HEK293 (cell line): ENCODE data around the gene IGIP.

Experiments used
- GLI4 ChIP-seq: fragments of 450-650 bp; formaldehyde crosslinking; IDR thresholded peaks from 2 replicates; pipeline ENCODE4 v1.5.1; 2016; ENCODE audit warnings: missing biosample characterization, missing genetic modification characterization
- GLIS2 ChIP-seq: fragments of 450-650 bp; formaldehyde crosslinking; IDR thresholded peaks from 2 replicates; pipeline ENCODE4 v1.5.1; 2016; ENCODE audit warnings: missing biosample characterization, missing genetic modification characterization
- HOXC10 ChIP-seq: sonication (generic); formaldehyde crosslinking; IDR thresholded peaks from 2 replicates; pipeline ENCODE4 v1.8.1; 2023; ENCODE audit warnings: mild to moderate bottlenecking, missing genetic modification reagents
- REPIN1 ChIP-seq: fragments of 450-650 bp; formaldehyde crosslinking; IDR thresholded peaks from 2 replicates; pipeline ENCODE4 v1.5.1; 2017; ENCODE audit warnings: missing biosample characterization, missing genetic modification characterization, low read depth
- SETDB1 ChIP-seq: IDR thresholded peaks from one replicate; pipeline ENCODE4 v1.6.1; 2017; ENCODE audit warnings: mild to moderate bottlenecking, low read length, moderate library complexity, mixed read lengths; ENCODE audit not compliant: insufficient read length
- TCF7L2 ChIP-seq: IDR thresholded peaks from 2 replicates; pipeline ENCODE4 v1.6.1; 2011; ENCODE audit warnings: low read depth, mild to moderate bottlenecking, inconsistent platforms, low read length, moderate library complexity, borderline replicate concordance
- YY2 ChIP-seq: fragments of 450-650 bp; formaldehyde crosslinking; IDR thresholded peaks from 2 replicates; pipeline ENCODE4 v1.5.1; 2016; ENCODE audit warnings: missing biosample characterization, missing genetic modification characterization
- ZFP3 ChIP-seq: fragments of 450-650 bp; formaldehyde crosslinking; IDR thresholded peaks from 2 replicates; pipeline ENCODE4 v1.5.1; 2016; ENCODE audit warnings: low read depth, missing biosample characterization, missing genetic modification characterization
- ZNF138 ChIP-seq: fragments of 450-650 bp; formaldehyde crosslinking; IDR thresholded peaks from 2 replicates; pipeline ENCODE4 v1.5.1; 2016; ENCODE audit warnings: missing biosample characterization, missing genetic modification characterization, borderline replicate concordance
- ZNF174 ChIP-seq: fragments of 450-650 bp; formaldehyde crosslinking; IDR thresholded peaks from 2 replicates; pipeline ENCODE4 v1.5.0; 2017; ENCODE audit warnings: missing biosample characterization, mild to moderate bottlenecking, missing genetic modification characterization
- ZNF24 ChIP-seq: fragments of 450-650 bp; formaldehyde crosslinking; IDR thresholded peaks from 2 replicates; pipeline ENCODE4 v1.5.1; 2016; ENCODE audit warnings: missing biosample characterization, missing genetic modification characterization
- ZNF292 ChIP-seq: fragments of 450-650 bp; formaldehyde crosslinking; IDR thresholded peaks from 2 replicates; pipeline ENCODE4 v1.5.1; 2016; ENCODE audit warnings: low read depth, missing biosample characterization, missing genetic modification characterization, borderline replicate concordance
- ZNF311 ChIP-seq: fragments of 450-650 bp; formaldehyde crosslinking; IDR thresholded peaks from 2 replicates; pipeline ENCODE4 v1.5.1; 2017; ENCODE audit warnings: missing biosample characterization, missing genetic modification characterization, borderline replicate concordance
- ZNF391 ChIP-seq: fragments of 450-650 bp; formaldehyde crosslinking; IDR thresholded peaks from 2 replicates; pipeline ENCODE4 v1.5.1; 2016; ENCODE audit warnings: low read depth, missing biosample characterization, missing genetic modification characterization, borderline replicate concordance
- ZNF473 ChIP-seq: fragments of 450-650 bp; formaldehyde crosslinking; IDR thresholded peaks from 2 replicates; pipeline ENCODE4 v1.5.1; 2017; ENCODE audit warnings: missing biosample characterization, missing genetic modification characterization
- ZNF514 ChIP-seq: fragments of 450-650 bp; formaldehyde crosslinking; IDR thresholded peaks from 2 replicates; pipeline ENCODE4 v1.5.1; 2016; ENCODE audit warnings: missing biosample characterization, missing genetic modification characterization
- ZNF555 ChIP-seq: fragments of 450-650 bp; formaldehyde crosslinking; conservative IDR thresholded peaks from 2 replicates; pipeline ENCODE4 v1.5.1; 2017; ENCODE audit warnings: missing biosample characterization, mild to moderate bottlenecking, missing genetic modification characterization, inconsistent platforms
- ZNF558 ChIP-seq: fragments of 450-650 bp; formaldehyde crosslinking; IDR thresholded peaks from 2 replicates; pipeline ENCODE4 v1.5.1; 2016; ENCODE audit warnings: missing biosample characterization, missing genetic modification characterization
- ZNF561 ChIP-seq: fragments of 450-650 bp; IDR thresholded peaks from 2 replicates; pipeline ENCODE4 v1.5.1; 2018; ENCODE audit warnings: missing biosample characterization, missing genetic modification characterization, borderline replicate concordance
- ZNF623 ChIP-seq: fragments of 450-650 bp; formaldehyde crosslinking; IDR thresholded peaks from 2 replicates; pipeline ENCODE4 v1.5.1; 2016; ENCODE audit warnings: missing biosample characterization, missing genetic modification characterization
- ZNF626 ChIP-seq: fragments of 450-650 bp; sonication (Bioruptor Pico); formaldehyde crosslinking; IDR thresholded peaks from 2 replicates; pipeline ENCODE4 v1.5.1; 2018; ENCODE audit warnings: missing biosample characterization, missing genetic modification characterization, inconsistent platforms
- ZNF707 ChIP-seq: fragments of 450-650 bp; formaldehyde crosslinking; IDR thresholded peaks from 2 replicates; pipeline ENCODE4 v1.5.1; 2016; ENCODE audit warnings: missing biosample characterization, missing genetic modification characterization
- ZNF768 ChIP-seq: fragments of 450-650 bp; formaldehyde crosslinking; IDR thresholded peaks from 2 replicates; pipeline ENCODE4 v1.5.1; 2018; ENCODE audit warnings: missing biosample characterization, mild to moderate bottlenecking, missing genetic modification characterization
- ZNF830 ChIP-seq: fragments of 450-650 bp; IDR thresholded peaks from 2 replicates; pipeline ENCODE4 v1.5.0; 2018; ENCODE audit warnings: missing biosample characterization, missing genetic modification characterization, low read depth, mild to moderate bottlenecking, moderate library complexity
- ZNF837 ChIP-seq: fragments of 450-650 bp; formaldehyde crosslinking; IDR thresholded peaks from 2 replicates; pipeline ENCODE4 v1.5.1; 2016; ENCODE audit warnings: missing biosample characterization, missing genetic modification characterization
- TF ChIP-seq, protein P1 (sequence below): fragments of 450-650 bp; formaldehyde crosslinking; IDR thresholded peaks from 2 replicates; pipeline ENCODE4 v1.5.1; 2016; ENCODE audit warnings: missing biosample characterization, missing genetic modification characterization
- TF ChIP-seq, protein P2 (sequence below): IDR thresholded peaks from 2 replicates; pipeline ENCODE4 v1.6.1; 2011; ENCODE audit warnings: mild to moderate bottlenecking, low read depth, low read length, borderline replicate concordance
- TF ChIP-seq, protein P3 (sequence below): fragments of 450-650 bp; formaldehyde crosslinking; IDR thresholded peaks from 2 replicates; pipeline ENCODE4 v1.5.1; 2016; ENCODE audit warnings: missing biosample characterization, missing genetic modification characterization
- TF ChIP-seq, protein P4 (sequence below): fragments of 450-650 bp; formaldehyde crosslinking; IDR thresholded peaks from 2 replicates; pipeline ENCODE4 v1.5.1; 2016; ENCODE audit warnings: missing biosample characterization, missing genetic modification characterization
- TF ChIP-seq, protein P5 (sequence below): fragments of 450-650 bp; formaldehyde crosslinking; IDR thresholded peaks from 2 replicates; pipeline ENCODE4 v1.5.1; 2017; ENCODE audit warnings: missing biosample characterization, missing genetic modification characterization
- TF ChIP-seq, protein P6 (sequence below): fragments of 450-650 bp; formaldehyde crosslinking; IDR thresholded peaks from 2 replicates; pipeline ENCODE4 v1.5.1; 2017; ENCODE audit warnings: missing biosample characterization, missing genetic modification characterization
- TF ChIP-seq, protein P7 (sequence below): fragments of 450-650 bp; formaldehyde crosslinking; IDR thresholded peaks from 2 replicates; pipeline ENCODE4 v1.5.1; 2016; ENCODE audit warnings: missing biosample characterization, missing genetic modification characterization

The IGIP gene

DNA sequence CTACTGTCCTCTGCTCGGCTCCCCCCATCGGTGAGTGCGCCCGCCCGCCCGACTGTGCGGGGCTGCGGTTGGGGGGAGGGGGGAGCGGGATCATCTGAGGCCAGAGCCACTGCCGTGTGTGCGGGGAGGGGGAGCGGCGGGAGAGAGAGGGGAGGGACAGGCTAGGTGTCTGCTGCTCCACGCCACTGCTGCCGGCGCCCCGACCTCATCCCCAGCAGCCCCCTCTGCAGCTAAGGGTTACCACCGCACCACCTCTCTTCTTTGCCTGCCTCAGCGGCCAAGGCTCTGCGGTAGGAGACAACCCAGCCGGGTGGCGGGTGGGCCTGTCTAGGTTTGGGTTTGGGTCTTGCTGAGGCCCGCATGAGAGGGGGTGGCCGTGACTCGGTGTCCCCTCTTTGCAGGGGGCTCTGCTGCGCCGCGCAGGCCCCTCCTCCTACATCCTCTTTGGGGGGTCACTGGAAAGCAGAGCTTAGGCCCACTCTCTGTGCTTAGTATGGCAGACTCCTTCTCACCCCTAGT, 12.5 kb upstream of the IGIP start (continued):
- TF ChIP-seq, protein P1, sequence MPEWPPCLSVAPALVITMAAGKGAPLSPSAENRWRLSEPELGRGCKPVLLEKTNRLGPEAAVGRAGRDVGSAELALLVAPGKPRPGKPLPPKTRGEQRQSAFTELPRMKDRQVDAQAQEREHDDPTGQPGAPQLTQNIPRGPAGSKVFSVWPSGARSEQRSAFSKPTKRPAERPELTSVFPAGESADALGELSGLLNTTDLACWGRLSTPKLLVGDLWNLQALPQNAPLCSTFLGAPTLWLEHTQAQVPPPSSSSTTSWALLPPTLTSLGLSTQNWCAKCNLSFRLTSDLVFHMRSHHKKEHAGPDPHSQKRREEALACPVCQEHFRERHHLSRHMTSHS, result no peak
- TF ChIP-seq YY2 (tag by site-specific recombination) (no peak), SETDB1 (no peak), HOXC10 (CRISPR knock-in tag) (no peak), ZNF837 (tag by site-specific recombination) (no peak), ZNF292 (tag by site-specific recombination) (no peak), ZNF391 (no peak), ZNF174 (no peak), ZNF24 (tag by site-specific recombination) (no peak), ZNF555 (tag by site-specific recombination) (no peak), ZNF830 (tag by site-specific recombination) (no peak), ZNF473 (tag by site-specific recombination) (no peak), ZNF138 (tag by site-specific recombination) (no peak), ZNF558 (no peak), ZNF311 (tag by site-specific recombination) (no peak), ZNF768 (tag by site-specific recombination) (no peak), ZNF623 (tag by site-specific recombination) (no peak), ZNF561 (tag by site-specific recombination) (no peak), GLI4 (no peak), GLIS2 (tag by site-specific recombination) (peak; percentile 96), REPIN1 (tag by site-specific recombination) (0 out of 2 replicates have a peak, but pooled peaks have one; percentile 34), ZNF514 (tag by site-specific recombination) (no peak), ZNF707 (tag by site-specific recombination) (no peak), ZFP3 (tag by site-specific recombination) (no peak), TCF7L2 (no peak), ZNF626 (tag by site-specific recombination) (no peak)
- TF ChIP-seq, protein P2, sequence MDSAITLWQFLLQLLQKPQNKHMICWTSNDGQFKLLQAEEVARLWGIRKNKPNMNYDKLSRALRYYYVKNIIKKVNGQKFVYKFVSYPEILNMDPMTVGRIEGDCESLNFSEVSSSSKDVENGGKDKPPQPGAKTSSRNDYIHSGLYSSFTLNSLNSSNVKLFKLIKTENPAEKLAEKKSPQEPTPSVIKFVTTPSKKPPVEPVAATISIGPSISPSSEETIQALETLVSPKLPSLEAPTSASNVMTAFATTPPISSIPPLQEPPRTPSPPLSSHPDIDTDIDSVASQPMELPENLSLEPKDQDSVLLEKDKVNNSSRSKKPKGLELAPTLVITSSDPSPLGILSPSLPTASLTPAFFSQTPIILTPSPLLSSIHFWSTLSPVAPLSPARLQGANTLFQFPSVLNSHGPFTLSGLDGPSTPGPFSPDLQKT, result no peak
- TF ChIP-seq, protein P3, sequence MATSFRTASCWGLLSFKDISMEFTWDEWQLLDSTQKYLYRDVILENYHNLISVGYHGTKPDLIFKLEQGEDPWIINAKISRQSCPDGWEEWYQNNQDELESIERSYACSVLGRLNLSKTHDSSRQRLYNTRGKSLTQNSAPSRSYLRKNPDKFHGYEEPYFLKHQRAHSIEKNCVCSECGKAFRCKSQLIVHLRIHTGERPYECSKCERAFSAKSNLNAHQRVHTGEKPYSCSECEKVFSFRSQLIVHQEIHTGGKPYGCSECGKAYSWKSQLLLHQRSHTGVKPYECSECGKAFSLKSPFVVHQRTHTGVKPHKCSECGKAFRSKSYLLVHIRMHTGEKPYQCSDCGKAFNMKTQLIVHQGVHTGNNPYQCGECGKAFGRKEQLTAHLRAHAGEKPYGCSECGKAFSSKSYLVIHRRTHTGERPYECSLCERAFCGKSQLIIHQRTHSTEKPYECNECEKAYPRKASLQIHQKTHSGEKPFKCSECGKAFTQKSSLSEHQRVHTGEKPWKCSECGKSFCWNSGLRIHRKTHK (tag by site-specific recombination), result no peak
- TF ChIP-seq, protein P4, sequence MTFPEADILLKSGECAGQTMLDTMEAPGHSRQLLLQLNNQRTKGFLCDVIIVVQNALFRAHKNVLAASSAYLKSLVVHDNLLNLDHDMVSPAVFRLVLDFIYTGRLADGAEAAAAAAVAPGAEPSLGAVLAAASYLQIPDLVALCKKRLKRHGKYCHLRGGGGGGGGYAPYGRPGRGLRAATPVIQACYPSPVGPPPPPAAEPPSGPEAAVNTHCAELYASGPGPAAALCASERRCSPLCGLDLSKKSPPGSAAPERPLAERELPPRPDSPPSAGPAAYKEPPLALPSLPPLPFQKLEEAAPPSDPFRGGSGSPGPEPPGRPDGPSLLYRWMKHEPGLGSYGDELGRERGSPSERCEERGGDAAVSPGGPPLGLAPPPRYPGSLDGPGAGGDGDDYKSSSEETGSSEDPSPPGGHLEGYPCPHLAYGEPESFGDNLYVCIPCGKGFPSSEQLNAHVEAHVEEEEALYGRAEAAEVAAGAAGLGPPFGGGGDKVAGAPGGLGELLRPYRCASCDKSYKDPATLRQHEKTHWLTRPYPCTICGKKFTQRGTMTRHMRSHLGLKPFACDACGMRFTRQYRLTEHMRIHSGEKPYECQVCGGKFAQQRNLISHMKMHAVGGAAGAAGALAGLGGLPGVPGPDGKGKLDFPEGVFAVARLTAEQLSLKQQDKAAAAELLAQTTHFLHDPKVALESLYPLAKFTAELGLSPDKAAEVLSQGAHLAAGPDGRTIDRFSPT (tag by site-specific recombination), result no peak
- TF ChIP-seq, protein P5, sequence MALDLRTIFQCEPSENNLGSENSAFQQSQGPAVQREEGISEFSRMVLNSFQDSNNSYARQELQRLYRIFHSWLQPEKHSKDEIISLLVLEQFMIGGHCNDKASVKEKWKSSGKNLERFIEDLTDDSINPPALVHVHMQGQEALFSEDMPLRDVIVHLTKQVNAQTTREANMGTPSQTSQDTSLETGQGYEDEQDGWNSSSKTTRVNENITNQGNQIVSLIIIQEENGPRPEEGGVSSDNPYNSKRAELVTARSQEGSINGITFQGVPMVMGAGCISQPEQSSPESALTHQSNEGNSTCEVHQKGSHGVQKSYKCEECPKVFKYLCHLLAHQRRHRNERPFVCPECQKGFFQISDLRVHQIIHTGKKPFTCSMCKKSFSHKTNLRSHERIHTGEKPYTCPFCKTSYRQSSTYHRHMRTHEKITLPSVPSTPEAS (tag by site-specific recombination), result no peak
- TF ChIP-seq, protein P6, sequence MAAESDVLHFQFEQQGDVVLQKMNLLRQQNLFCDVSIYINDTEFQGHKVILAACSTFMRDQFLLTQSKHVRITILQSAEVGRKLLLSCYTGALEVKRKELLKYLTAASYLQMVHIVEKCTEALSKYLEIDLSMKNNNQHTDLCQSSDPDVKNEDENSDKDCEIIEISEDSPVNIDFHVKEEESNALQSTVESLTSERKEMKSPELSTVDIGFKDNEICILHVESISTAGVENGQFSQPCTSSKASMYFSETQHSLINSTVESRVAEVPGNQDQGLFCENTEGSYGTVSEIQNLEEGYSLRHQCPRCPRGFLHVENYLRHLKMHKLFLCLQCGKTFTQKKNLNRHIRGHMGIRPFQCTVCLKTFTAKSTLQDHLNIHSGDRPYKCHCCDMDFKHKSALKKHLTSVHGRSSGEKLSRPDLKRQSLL (tag by site-specific recombination), result no peak
- TF ChIP-seq, protein P7, sequence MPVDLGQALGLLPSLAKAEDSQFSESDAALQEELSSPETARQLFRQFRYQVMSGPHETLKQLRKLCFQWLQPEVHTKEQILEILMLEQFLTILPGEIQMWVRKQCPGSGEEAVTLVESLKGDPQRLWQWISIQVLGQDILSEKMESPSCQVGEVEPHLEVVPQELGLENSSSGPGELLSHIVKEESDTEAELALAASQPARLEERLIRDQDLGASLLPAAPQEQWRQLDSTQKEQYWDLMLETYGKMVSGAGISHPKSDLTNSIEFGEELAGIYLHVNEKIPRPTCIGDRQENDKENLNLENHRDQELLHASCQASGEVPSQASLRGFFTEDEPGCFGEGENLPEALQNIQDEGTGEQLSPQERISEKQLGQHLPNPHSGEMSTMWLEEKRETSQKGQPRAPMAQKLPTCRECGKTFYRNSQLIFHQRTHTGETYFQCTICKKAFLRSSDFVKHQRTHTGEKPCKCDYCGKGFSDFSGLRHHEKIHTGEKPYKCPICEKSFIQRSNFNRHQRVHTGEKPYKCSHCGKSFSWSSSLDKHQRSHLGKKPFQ (tag by site-specific recombination), result no peak
